WERI-Rb-1 (cell line): ENCODE measurements around the gene AARS2.
A peak's percentile ranks its signal among the peaks of the same experiment; 100 is the strongest.

ENCODE experiments used
- DNase-seq: peaks from one replicate; pipeline ENCODE4 v3.0.0-alpha.2; 2020
- H3K27ac ChIP-seq: fragments of 250-450 bp; sonication (Bioruptor Pico); 2 replicates; pipeline ENCODE4 v1.5.1; 2020; ENCODE audit warnings: mild to moderate bottlenecking, moderate library complexity
- H3K27me3 ChIP-seq: fragments of 250-450 bp; sonication (Bioruptor Pico); 2 replicates; pipeline ENCODE4 v1.5.1; 2021; ENCODE audit warnings: mild to moderate bottlenecking, low read depth, moderate library complexity; ENCODE audit not compliant: insufficient read depth, severe bottlenecking
- H3K36me3 ChIP-seq: fragments of 250-450 bp; sonication (Bioruptor Pico); 2 replicates; pipeline ENCODE4 v1.5.1; 2020; ENCODE audit warnings: mild to moderate bottlenecking, moderate library complexity
- H3K4me3 ChIP-seq: 2 replicates; pipeline ENCODE4 v1.5.1; 2011; ENCODE audit warnings: low read depth, mild to moderate bottlenecking, control low read depth, low read length
- H3K9me3 ChIP-seq: fragments of 250-450 bp; sonication (Bioruptor Pico); 2 replicates; pipeline ENCODE4 v1.5.1; 2021; ENCODE audit warnings: mild to moderate bottlenecking, moderate library complexity; ENCODE audit not compliant: severe bottlenecking
- CTCF ChIP-seq: IDR thresholded peaks from 2 replicates; pipeline ENCODE4 v1.5.1; 2011; ENCODE audit warnings: low read depth, mild to moderate bottlenecking, control low read depth, inconsistent platforms, low read length

Gene AARS2

GRCh38 chr6:44255871-44256774 lies 57.0 kb downstream of the AARS2 start:
- Histone ChIP-seq H3K27me3 (no peaks in the 10 kb centered on the region), H3K9me3 (no peaks in the 10 kb centered on the region), H3K4me3 (peak overlapping the region; percentile 74), H3K27ac (peak overlapping the region; percentile 87), H3K36me3 (peaks cover 72% of the 10 kb centered on the region)
- no peak for TF ChIP-seq CTCF
- DNase-seq, result peak; percentile 21

- no peaks in the 10 kb centered on the region for H3K27me3 ChIP-seq
- DNase-seq, result peak; percentile 36
- H3K4me3 ChIP-seq, result no peak overlapping the region
- H3K9me3 ChIP-seq, result no peaks in the 10 kb centered on the region
- peaks cover 77% of the 10 kb centered on the region for H3K36me3 ChIP-seq
- TF ChIP-seq CTCF, result no peak
- H3K27ac ChIP-seq, result peak overlapping the region; percentile 87; the same call in 1 of the 2 replicates
Observed at GRCh38 chr6:44255105-44255808, 57.9 kb downstream of the AARS2 start.

GRCh38 chr6:44254191-44255104 lies 58.7 kb downstream of the AARS2 start:
- Histone ChIP-seq H3K9me3 (no peaks in the 10 kb centered on the region), H3K27me3 (no peaks in the 10 kb centered on the region), H3K4me3 (no peak overlapping the region), H3K27ac (no peak overlapping the region), H3K36me3 (peaks cover 78% of the 10 kb centered on the region)
- DNase-seq, result peak; percentile 35
- TF ChIP-seq CTCF, result no peak

- Histone ChIP-seq H3K36me3 (peaks cover 84% of the 10 kb centered on the region), H3K27me3 (no peaks in the 10 kb centered on the region), H3K9me3 (no peaks in the 10 kb centered on the region), H3K4me3 (no peak overlapping the region), H3K27ac (no peak overlapping the region)
- peak; percentile 91 for DNase-seq
- peak; percentile 82 for TF ChIP-seq CTCF
Observed at GRCh38 chr6:44253307-44254101, 59.6 kb downstream of the AARS2 start.
